ENCODE results near the gene TBC1D14.

DNA sequence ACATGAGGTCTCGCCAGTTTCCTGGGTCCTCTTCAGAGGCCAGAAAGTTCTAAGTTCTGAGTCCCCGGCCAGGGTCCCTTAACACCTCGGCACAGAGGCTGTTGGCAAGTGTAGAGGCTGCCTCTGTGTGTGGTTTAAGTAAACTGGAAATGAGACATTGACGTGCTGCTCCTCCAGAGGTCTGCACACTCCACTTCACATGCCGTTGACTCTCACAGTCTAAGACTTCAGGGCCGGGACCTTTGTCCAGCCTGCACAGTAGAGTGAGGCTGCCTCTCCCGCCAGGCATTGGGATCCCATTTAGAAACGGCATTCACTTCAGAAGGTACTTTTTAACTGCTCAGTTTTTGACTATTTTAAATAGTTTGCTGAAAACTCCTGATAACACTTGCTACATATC is 123.0 kb downstream of the TBC1D14 start:
- TF ChIP-seq, protein P1, sequence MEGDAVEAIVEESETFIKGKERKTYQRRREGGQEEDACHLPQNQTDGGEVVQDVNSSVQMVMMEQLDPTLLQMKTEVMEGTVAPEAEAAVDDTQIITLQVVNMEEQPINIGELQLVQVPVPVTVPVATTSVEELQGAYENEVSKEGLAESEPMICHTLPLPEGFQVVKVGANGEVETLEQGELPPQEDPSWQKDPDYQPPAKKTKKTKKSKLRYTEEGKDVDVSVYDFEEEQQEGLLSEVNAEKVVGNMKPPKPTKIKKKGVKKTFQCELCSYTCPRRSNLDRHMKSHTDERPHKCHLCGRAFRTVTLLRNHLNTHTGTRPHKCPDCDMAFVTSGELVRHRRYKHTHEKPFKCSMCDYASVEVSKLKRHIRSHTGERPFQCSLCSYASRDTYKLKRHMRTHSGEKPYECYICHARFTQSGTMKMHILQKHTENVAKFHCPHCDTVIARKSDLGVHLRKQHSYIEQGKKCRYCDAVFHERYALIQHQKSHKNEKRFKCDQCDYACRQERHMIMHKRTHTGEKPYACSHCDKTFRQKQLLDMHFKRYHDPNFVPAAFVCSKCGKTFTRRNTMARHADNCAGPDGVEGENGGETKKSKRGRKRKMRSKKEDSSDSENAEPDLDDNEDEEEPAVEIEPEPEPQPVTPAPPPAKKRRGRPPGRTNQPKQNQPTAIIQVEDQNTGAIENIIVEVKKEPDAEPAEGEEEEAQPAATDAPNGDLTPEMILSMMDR (IDR thresholded peaks at IDR 0.05; ENCODE audit: insufficient read depth, low read length, poor library complexity, severe bottlenecking), result no peak
- no peak for TF ChIP-seq EZH2phosphoT487 (conservative IDR thresholded peaks at IDR 0.05; ENCODE audit: low read length)

Data from SU-DHL-6 (cell line).